Lung (tissue), 12 donors: ENCODE results near the gene SHCBP1L. TPM values are rescaled to one million over a fixed set of nuclear protein-coding genes. Genes with fewer than 3 reads are reported as not detected.

Experiments used
- ATAC-seq: fragments of 200-7000 bp; cut with Tn5 transposase; one replicate; pipeline ENCODE4 v1.9.1; 2020; ENCODE audit warnings: moderate number of reproducible peaks; ENCODE audit not compliant: insufficient read depth, low FRiP score
- DNase-seq, 3 donors: peaks; one replicate each; pipeline ENCODE4 v3.0.0-alpha.2; 2013 to 2017
- H3K27ac ChIP-seq, 2 donors: one replicate each; pipeline ENCODE4 v1.5.1; 2013; ENCODE audit warnings: mild to moderate bottlenecking in 2 of 2, moderate library complexity in 2 of 2, control low read depth in 1 of 2, inconsistent platforms in 1 of 2, low read depth in 1 of 2, low read length in 1 of 2
- H3K27me3 ChIP-seq, 3 donors: one replicate each; pipeline ENCODE4 v1.5.1; 2013; ENCODE audit warnings: low read length in 2 of 3; ENCODE audit not compliant: control insufficient read depth in 3 of 3, insufficient read depth in 3 of 3
- H3K36me3 ChIP-seq, 4 donors: one replicate each; pipeline ENCODE4 v1.5.1; 2013; ENCODE audit warnings: low read length in 4 of 4, mild to moderate bottlenecking in 1 of 4, moderate library complexity in 1 of 4; ENCODE audit not compliant: control insufficient read depth in 4 of 4, insufficient read depth in 4 of 4
- H3K4me1 ChIP-seq, 5 donors: one replicate each; pipeline ENCODE4 v1.5.1; 2013; ENCODE audit warnings: low read length in 5 of 5, mild to moderate bottlenecking in 2 of 5, moderate library complexity in 1 of 5; ENCODE audit not compliant: control insufficient read depth in 5 of 5, insufficient read depth in 5 of 5
- H3K4me3 ChIP-seq: one replicate; pipeline ENCODE4 v1.5.1; 2013; ENCODE audit warnings: mild to moderate bottlenecking, control low read depth, moderate library complexity
- H3K9ac ChIP-seq, 2 donors: one replicate each; pipeline ENCODE4 v1.5.1; 2013; ENCODE audit warnings: low read length in 2 of 2, control low read depth in 1 of 2; ENCODE audit not compliant: insufficient read depth in 1 of 2
- H3K9me3 ChIP-seq, 4 donors: one replicate each; pipeline ENCODE4 v1.5.1; 2013; ENCODE audit warnings: low read length in 3 of 4, mild to moderate bottlenecking in 1 of 4, moderate library complexity in 1 of 4; ENCODE audit not compliant: control insufficient read depth in 4 of 4, insufficient read depth in 3 of 4
- CTCF ChIP-seq: IDR thresholded peaks from 2 replicates; pipeline ENCODE4 v1.5.1; 2012; ENCODE audit warnings: mild to moderate bottlenecking; ENCODE audit errors: control extremely low read depth, extremely low read depth
- WGBS, 2 donors: extraction: QIAGEN DNeasy Blood & Tissue Kit; methylation state at CpG; one replicate each; pipeline ENCODE4 v1.1.7; 2013; 5-methylcytosine and 5-hydroxymethylcytosine counted together
- polyA plus RNA-seq, 2 donors: library from polyadenylated mRNA; stranded (reverse); fragments of 200-250 nt; gene quantifications; one replicate each; pipeline ENCODE4 v1.2.1, GENCODE V29; 2013
- total RNA-seq, 2 donors: library from RNA; depleted of rRNA in 1 of 2; stranded (reverse); fragments of >200 nt in 1 of 2; gene quantifications; one replicate each; pipeline ENCODE4 v1.2.1, GENCODE V29; 2014 to 2021
- donor health status: control.
- donor health status: control.
- donor health status: Bipolar disorder and iron deficiency.
- donor health status: healthy.
- donor health status: DM: yes; HTN: yes; CAD: no.

The SHCBP1L gene
- total and polyA plus RNA-seq, 4 donors: not detected

- Histone ChIP-seq H3K36me3 (no peaks in the 10 kb centered on the region), H3K9me3 (peaks cover 0 to under 1% (median 0%) of the 10 kb centered on the region in 4 donors), H3K9ac (no peak overlapping the region), H3K27me3 (no peaks in the 10 kb centered on the region), H3K4me1 (peaks cover 0 to 3% (median 0%) of the 10 kb centered on the region in 5 donors), H3K4me3 (no peak overlapping the region), H3K27ac (no peak overlapping the region)
- no peak for TF ChIP-seq CTCF
- DNase-seq (no peak), ATAC-seq (no peak)
- 94 to 95% methylated on average over 1 of the region's 1 CpG for WGBS, 2 donors
Measured at GRCh38 chr1:182965096-182965495, 12.1 kb upstream of the SHCBP1L start.

- WGBS, 2 donors: 13 to 28% methylated on average over 6 of the region's 6 CpGs
- ATAC-seq (peak; percentile 100), DNase-seq (peak; percentile 77 to 92 (median 89))
- Histone ChIP-seq H3K36me3 (no peaks in the 10 kb centered on the region), H3K9ac (peak overlapping the region in 1 of 2 donors; percentile 61), H3K9me3 (peaks cover 0 to 1% (median 0%) of the 10 kb centered on the region in 4 donors), H3K4me3 (no peak overlapping the region), H3K27me3 (no peaks in the 10 kb centered on the region), H3K27ac (peak overlapping the region in 1 of 2 donors; percentile 62), H3K4me1 (peaks cover 0 to 3% (median 0%) of the 10 kb centered on the region in 5 donors)
- peak; percentile 65 for TF ChIP-seq CTCF
Measured at GRCh38 chr1:182962554-182963115, 9.7 kb upstream of the SHCBP1L start.

GRCh38 chr1:182960046-182960445 is 7.1 kb upstream of the SHCBP1L start:
- WGBS, 2 donors: 92 to 95% methylated on average over 15 of the region's 15 CpGs
- H3K27ac ChIP-seq: no peak overlapping the region

More at GRCh38 chr1:182960046-182960445, 7.1 kb upstream of the SHCBP1L start:
- no peak for DNase-seq
- no peak for TF ChIP-seq CTCF
- Histone ChIP-seq H3K27me3 (no peaks in the 10 kb centered on the region), H3K9me3 (peaks cover 0 to 1% (median 0%) of the 10 kb centered on the region in 4 donors), H3K4me3 (no peak overlapping the region), H3K36me3 (no peaks in the 10 kb centered on the region), H3K4me1 (peaks cover 0 to 3% (median 0%) of the 10 kb centered on the region in 5 donors), H3K9ac (no peak overlapping the region)
- no peak for ATAC-seq
